HG03108 (cell line): ENCODE data around the gene TJP2.
"Not testable (repeated sequence)": the region's sequence is repeated elsewhere in the genome, so short reads cannot be mapped to it uniquely, and the experiment has no call there.

Source experiments
- ATAC-seq: cut with Tn5 transposase; IDR thresholded peaks from one replicate; pipeline ENCODE4 v1.9.1; 2021; ENCODE audit warnings: moderate library complexity; ENCODE audit not compliant: unreplicated experiment

The TJP2 gene

DNA sequence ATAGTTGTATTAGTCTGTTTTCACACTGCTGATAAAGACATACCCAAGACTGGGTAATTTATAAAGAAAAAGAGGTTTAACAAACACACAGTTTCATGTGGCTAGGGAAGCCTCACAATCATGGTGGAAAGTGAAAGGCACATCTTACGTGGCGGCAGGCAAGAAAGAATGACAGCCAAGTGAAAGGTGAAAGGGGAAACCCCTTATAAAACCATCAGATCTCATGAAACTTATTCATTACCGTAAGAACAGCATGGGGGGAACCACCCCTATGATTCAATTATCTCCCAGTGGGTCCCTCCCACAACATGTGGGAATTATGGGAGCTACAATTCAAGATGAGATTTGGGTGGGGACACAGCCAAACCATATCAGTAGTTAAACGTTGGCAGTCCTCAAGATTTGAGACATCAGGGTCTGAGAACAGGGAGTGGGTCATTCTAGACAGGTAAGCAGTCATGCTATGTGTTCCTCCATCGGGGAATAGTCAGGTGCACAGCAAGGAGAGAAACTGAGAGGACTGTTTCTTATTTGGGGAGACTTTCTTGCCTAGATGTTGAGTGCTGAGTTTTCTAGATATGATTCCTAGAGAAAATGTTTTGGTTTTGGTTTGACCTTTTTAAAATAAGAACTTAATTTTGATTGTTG lies 105.1 kb downstream of the TJP2 start:
- ATAC-seq, result no peak

DNA sequence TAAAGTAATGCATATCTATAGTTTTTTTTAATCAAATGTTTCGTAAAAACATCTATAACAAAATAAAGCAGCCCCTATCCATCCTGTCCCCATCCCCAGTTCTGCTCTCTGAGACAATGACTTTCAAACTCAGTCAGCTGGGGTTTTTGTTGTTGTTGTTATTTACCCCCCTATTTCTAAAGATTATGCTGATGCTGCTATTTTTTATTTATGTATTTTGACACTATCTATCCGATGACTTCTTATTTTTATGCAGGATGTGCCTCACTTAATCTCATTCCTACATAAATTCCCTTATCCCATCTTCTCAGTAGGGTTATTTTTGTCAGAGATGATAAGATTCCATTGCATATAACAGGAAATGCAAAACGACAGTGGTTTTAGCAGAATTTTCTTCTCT lies 105.7 kb downstream of the TJP2 start:
- no peak for ATAC-seq

DNA sequence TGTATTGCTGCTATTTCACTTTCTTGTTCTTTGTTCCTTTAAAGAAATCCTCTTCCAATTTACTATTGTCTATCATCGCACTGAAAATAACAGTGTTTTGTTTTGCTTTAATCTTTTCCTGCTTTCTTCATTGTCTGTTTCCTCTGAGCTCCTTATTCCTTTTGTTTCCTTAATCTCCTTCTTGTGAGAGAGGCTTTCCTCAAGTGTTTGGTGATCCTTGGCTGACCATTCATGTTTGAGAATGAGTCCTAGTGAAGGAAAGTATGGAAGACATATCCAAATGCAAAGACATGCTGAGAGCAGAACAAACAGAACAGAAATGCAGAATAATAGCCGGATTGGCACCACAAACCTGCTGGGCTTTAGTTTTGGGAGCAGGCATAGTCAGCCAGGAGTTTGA lies 108.9 kb downstream of the TJP2 start:
- ATAC-seq, result no peak

DNA sequence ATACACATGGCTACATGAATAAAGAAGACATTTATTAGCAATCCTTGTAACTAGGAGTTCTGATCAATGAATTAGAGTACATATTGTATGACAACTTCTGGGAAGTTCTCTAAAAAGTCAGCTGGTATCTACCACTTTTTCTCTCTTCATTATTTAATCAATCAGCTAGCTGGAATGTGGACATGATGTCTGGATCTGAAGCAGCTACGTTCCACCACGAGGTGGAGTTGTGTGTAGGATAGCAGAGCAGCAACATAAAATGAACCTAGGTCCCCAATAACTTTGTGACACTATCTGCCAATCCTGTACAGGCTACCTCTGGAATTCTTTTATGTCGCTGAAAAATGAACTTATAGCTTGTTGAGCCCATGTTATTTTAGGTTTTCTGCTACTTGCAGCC lies 118.0 kb downstream of the TJP2 start:
- ATAC-seq, result no peak

DNA sequence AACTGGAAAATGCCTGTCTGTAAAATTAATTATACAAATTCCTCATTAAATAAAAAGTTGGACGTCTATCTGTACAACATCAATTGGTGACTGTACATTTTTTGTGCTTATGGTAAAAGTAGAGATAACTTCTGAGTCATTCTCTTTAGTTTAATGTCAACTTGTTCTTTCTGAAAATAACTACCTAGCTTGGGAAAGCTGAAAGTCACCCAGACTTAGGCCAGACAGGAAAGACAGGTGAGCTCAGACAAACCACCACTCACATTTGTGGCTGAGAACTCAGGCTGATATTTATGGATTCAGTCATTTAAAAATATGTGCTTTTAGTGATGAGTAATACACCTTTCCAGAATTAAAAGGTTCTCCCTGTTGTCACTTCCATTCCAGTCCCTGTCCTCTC lies 119.1 kb downstream of the TJP2 start:
- ATAC-seq, result no peak

DNA sequence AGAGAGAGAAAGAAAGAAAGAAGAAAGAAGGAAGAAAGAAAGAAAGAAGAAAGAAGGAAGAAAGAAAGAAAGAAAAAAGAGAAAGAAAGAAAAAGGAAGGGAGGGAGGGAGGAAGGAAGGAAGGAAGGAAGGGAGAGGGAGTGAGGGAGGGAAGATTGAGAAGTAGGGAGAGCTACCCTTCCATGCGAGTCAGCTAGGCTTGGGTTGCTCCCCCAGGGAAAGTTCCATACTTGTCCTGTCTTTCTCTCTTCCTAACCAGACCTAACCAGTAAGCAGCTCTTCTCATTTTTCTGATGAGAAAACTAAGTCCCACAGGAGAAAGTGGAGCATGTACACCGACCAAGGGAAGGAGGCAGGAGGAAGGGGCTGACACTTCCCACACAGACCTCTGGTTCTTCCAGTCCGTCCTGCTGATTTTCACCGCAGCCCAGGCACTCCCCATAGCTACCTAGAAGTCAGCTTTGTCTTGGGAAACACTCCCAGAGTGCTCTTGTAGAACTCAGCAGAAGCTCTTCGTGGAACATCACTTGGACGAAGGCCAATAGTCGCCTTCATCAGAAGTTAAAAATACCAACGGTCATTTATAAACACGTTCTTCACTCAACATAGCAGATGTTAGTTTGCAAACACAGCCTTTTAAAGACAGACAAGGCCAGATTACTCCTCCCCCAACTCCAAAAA lies 121.9 kb downstream of the TJP2 start:
- no peak for ATAC-seq

DNA sequence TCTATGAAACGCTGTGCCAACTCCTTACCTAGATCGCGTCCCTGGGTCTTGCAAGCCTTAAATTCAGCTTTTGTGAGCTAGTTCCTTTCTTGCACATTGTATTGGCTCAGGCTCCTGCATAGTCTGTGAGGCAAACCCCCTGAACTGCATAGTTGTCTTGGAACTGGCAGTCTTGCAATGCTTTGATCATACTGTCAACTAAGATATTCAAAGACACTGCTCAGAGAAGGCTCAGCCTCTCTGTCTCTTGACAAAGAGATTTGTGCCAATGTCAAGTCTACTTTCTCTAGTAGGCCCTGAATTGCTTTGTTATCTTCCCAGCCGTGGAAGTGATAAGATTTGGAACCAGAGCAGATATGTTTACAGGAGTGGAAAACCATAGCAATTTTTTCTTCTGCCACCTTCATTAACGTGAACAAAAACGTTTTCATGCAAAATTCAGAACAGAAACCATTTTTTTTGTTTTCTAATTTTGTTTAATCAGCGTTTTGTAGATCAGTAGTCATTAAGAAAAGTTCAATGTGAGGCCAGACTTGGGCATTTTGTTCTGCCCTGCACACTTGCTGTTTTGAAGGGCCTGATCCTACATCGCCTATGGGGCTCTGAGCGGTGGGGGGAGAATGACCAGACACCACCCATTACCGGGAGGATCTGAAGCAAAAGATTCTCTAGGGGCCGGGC lies 123.4 kb downstream of the TJP2 start:
- ATAC-seq, result no peak

DNA sequence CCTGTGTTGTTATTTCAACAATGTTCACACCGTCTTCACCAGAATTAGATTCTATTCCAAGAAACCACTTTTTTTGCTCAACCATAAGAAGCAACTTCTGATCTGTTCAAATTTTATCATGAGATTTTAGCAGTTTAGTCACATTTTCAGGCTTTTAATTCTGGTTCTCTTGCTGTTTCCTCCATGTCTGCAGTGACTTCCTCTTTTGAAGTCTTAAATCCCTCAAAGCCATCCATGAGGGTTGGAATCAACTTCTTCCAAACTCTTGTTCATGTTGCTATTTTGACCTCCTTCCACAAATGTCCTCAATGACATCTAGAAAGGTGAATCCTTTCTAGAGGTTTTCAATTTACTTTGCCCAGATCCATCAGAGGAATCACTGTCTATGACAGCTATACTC lies 125.2 kb downstream of the TJP2 start:
- no peak for ATAC-seq

DNA sequence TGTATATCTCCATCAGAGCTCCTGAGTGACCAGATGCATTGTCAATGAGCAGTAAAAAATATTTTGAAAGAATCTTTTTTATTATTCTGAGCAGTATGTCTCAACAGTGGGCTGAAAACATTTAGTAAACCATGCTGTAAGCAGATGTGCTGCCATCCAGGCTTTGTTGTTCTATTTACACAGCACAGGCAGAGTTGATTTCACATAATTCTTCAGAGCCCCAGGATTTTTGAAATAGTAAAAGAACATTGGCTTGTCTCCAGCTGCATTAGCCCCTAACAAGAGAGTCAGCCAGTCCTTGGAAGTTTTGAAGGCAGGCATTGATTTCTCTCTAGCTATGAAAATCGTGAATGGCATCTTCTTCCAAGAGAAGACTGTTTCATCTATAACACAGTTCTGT lies 125.7 kb downstream of the TJP2 start:
- ATAC-seq, result no peak

DNA sequence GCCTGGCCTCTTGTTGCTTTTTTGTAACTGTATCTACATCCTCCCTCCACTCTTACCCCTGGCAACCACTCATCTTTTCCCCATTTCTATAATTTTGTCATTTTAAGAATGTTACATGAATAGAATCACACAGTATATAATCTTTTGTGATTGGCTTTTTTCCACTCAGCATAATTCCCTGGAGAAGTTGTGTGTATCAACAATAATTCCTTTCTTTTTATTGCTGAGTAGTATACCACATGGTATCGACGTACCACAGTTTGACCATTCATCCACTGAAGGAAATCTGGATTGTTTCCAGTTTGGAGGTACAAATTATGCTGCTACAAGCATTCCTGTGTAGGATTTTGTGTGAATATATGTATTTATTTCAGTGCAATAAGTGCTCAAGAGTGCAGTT lies 129.3 kb downstream of the TJP2 start:
- no peak for ATAC-seq

DNA sequence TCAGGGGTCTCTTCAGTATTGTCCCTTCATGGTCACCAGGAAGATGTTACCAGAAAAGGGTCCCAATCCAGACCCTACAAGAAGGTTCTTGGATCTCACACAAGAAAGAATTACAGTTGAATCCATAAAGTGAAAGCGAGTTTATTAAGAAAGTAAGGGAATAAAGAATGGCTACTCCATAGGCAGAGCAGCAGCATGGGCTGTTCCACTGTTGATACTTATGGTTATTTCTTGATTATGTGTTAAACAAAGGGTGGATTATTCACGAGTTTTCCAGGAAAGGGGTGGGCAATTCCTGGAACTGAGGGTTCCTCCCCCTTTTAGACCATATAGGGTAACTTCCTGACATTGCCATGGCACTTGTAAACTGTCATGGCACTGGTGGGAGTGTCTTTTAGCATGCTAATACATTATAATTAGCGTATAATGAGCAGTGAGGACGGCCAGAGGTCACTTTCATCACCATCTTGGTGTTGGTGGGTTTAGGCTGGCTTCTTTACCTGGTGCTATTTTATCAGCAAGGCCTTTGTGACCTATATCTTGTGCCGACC lies 132.9 kb downstream of the TJP2 start:
- ATAC-seq, result not testable (repeated sequence)

DNA sequence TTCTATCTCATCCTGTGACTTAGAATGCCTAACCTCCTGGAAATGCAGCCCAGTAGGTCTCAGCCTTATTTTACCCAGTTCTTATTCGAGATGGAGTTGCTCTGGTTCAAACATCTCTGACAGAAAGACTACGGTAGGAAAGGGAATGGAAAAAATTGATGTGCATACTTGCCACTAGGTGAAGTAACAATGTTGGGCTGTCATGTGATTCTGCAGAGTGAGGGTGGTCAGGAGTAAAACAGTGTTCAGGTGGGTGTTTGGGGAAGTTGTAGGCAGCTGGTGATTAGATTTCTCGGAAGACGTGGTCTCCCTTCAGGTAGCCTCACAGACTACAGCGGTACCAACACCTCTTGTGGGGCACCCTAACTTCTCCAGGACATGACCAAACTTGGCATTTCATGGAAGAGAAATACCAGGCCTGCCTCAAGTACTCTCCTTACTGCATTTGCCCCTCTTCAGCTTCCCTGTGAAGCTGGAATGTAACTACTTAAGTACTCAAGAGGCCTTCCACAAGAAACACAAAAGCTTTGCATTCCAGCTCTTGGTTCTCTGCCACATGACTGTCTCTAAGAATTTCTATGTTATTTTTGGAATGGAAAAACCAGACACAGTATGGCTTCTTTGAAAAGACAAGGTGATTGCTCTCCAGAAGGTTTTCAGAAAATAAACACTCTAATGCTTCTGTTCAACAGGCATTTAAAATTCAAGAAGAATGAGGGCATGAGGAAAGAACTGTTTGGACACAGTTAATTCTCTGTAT lies 133.5 kb downstream of the TJP2 start:
- no peak for ATAC-seq

DNA sequence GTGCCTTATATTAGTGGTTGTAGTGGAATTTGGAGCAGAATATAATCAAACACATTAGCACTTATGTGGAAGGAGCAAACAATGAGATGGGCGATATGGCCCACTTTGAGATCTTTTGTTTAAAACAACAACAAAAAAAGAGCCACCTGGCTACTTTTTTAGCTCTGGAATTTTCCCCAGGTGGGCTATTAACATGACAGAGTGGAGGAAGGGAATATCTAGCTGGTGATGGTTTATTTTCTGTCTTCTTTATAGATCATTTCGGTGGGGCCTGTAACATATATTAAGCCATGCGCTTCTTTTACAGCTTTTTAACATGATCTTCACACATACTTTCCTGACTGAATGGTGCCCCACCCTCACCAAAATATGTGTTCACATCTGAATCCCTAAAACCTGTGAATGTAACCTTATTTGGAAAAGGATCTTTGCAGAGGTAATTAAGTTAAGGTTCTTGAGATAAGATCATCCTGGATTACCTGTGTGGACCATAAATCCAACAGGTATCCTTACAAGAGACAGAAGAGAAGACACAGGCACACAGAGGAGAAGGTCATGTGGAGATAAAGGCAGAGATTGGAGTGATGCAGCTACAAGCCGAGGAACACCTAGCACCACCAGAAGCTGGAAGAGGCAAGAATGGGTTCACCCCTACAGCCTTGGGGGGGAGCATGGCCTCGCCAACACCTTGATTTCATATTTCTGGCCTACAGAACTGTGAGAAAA lies 134.3 kb downstream of the TJP2 start:
- no peak for ATAC-seq

DNA sequence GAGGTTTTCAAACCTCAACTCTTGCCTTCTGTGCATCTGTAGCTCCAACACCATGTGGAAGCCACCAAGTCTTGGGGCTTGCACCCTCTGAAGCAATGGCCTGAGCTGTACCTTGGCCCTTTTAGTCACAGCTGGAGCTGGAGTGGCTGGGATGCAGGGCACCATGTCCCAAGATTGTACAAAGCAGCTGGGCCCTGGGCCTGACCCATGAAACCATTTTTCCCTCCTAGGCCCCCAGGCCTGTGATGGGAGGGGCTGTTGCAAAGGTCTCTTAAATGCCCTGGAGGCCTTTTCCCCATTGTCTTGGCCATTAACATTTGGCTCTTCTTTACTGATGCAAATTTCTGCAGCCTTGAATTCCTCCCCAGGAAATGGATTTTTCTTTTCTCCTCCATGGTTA lies 139.1 kb downstream of the TJP2 start:
- no peak for ATAC-seq

DNA sequence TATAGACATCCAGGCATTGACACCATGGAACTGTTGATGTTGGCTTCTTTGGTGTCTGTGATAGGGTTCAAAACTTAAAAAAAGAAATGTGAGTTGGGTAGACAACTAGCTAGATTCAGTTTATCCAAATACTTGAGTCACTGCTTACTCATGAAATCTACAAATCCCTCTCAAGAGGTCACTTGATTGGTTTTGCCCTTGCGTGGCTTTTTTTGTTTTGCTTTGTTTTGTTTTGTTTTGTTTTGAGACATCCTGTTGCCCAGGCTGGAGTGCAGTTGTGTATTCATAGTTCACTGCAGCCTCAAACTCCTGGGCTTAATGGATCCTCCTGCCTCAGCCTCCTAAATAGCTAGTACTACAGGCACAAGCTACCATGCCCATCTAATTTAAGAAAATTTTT lies 140.5 kb downstream of the TJP2 start:
- ATAC-seq, result no peak

DNA sequence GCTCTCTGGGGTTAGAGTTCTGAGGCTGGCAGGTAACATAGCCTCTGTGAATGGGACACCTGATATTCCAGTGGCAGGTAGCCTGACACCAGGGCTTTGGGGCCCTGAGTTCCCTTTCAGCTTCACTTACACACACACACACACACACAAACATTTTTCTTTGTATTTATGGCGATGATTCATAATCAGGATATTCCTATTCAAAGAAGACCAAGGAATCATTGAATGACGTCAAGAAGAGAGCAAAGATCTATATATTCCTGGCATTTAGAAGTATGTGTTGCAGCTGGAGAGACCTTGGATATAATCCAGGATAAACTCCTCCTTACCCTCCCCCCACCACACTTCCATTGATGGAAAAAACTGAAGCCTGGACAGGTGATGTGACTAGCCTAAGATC lies 143.0 kb downstream of the TJP2 start:
- no peak for ATAC-seq

DNA sequence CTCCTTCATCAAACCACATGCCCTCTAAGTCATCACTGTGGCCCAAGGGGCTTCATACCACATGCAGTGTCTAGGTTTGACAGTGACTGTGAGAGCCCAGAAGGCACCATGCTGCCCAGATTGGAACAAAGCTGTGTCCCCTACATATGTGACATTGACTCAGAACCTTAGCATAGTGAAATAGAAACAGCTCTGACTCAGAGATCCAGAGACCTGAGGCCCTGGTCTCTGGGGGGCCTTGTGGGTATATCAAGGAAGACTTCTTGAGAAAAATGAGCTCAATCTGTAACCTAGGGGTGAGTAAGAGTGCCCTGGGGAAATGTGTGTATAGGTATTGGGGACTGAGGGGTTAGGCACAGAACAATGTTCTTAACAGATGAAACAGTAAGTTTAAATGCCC lies 143.8 kb downstream of the TJP2 start:
- peak; percentile 89 for ATAC-seq

DNA sequence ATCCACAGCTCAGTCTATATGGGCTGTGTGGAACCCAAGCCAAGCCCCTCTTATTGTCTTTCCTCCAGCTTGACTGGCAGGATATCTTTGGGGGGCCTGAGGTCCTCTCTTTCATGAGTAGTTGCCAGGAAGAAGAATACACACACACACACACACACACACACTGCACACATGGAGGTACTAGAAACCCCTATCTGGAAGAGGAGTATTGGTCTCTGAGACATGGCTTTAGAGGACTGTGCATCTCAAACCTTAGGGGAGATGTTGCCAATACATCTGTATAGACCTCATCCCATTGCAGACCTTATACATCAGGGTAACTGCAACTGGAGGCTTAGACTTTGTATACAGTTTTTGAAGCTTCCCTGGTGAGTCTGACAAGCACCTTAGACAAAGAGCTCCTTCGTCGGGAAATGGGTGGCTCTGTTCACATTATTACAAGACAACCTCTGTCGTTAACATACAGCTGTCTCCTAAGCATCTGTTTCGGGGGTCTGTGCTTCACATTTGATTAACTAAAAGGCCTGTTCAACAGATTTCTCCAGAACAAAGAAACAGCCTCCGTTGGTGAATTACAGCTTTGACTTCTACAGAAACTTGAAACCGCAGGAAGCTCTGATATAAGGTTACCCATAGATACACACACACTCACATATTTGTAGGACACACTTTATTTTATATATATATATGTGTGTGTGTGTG lies 145.4 kb downstream of the TJP2 start:
- no peak for ATAC-seq

DNA sequence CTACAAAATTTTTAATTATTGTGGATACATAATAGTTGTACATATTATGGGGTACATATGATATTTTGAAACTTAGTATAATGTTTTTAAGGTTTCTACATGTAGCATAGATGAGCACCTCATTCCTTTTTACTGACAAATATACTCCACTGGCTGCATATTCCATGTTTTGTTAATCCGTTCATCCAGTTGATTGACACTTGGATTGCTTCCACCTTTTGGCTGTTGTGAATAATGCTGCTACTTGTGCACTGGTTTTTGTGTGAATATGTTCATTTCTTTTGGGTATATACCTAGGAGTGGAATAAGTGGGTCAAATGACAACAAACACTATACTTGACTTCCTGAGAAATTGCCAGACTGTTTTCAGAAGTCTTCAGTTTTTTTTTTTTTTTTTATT lies 148.2 kb downstream of the TJP2 start:
- ATAC-seq, result no peak

DNA sequence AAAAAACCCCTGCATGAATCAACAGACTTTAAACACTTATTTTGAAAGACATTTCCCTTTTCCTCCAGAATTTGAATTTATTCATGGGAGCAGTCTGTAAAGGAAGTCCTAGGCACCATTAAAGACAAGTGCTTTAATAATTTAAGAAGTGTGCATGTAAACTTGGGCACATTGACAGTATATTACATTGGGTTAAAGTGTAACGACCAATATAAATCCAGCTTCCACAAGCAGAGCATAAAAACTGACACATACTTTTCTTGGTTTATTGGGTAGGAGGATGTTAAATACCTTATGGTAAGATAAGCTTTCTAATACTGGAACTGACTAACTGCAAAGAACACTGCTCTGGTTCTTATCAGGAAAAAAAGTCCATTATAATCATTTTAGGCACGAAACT lies 149.8 kb downstream of the TJP2 start:
- no peak for ATAC-seq
